ENCODE measurements around the gene GLI3.

DNA sequence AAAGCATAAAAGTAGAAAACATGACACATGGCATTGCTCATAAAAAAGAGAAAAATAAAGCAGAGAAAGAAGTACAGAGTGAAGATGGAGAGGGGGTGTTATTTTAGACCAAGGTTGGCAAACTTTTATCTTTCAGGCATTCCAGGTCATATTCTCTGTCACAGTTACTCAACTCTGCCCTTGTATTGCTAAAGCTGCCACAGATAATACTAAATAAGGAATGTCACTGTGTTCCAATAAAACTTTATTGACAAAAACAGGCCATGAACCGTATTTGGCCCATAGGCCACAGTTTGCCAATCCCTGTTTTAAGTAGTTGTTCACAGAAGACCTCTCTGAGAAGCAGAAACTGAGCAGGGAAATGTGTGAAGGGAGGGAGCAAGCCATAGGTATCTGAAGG lies 167.4 kb downstream of the GLI3 start:
- TF ChIP-seq, protein P1, sequence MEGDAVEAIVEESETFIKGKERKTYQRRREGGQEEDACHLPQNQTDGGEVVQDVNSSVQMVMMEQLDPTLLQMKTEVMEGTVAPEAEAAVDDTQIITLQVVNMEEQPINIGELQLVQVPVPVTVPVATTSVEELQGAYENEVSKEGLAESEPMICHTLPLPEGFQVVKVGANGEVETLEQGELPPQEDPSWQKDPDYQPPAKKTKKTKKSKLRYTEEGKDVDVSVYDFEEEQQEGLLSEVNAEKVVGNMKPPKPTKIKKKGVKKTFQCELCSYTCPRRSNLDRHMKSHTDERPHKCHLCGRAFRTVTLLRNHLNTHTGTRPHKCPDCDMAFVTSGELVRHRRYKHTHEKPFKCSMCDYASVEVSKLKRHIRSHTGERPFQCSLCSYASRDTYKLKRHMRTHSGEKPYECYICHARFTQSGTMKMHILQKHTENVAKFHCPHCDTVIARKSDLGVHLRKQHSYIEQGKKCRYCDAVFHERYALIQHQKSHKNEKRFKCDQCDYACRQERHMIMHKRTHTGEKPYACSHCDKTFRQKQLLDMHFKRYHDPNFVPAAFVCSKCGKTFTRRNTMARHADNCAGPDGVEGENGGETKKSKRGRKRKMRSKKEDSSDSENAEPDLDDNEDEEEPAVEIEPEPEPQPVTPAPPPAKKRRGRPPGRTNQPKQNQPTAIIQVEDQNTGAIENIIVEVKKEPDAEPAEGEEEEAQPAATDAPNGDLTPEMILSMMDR (conservative IDR thresholded peaks at IDR 0.05; ENCODE audit: low read depth, low read length): no peak
- TF ChIP-seq BHLHE40 (IDR thresholded peaks at IDR 0.05; ENCODE audit: low read depth, low read length) (no peak), POLR2A (IDR thresholded peaks at IDR 0.05; ENCODE audit: low read depth, low read length) (no peak), RCOR1 (IDR thresholded peaks at IDR 0.05; ENCODE audit: insufficient replicate concordance, low read length) (no peak)

Measured in IMR-90 (cell line).